Measurements from ENCODE around the gene PPP4R2.

PPP4R2 gene

DNA sequence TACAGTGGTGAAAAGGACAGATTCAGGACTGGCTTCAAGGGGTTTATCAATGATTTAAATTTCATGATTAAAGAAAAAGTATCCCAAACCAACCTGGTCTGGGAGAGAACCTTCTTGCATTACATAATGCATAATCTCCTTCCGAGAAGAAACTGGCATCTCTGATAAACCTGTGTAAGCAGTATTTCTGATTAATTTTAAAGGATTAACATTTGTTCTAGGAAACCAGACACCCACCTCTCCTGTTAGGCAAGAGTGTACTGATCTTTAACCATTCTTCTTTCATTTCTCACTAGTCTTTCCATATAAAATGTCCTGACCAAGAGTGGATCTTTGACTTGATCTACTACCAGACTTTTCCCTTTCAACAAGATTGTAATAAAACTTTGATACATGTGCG, 22.8 kb upstream of the PPP4R2 start:
- no peaks in the 10 kb centered on the region for H3K27me3 ChIP-seq (ENCODE audit: insufficient read depth, low read length)
- no peaks in the 10 kb centered on the region for H3K36me3 ChIP-seq (ENCODE audit: insufficient read depth, low read length)
- H3K4me3 ChIP-seq (ENCODE audit: low read depth, low read length, poor library complexity, severe bottlenecking), result no peak overlapping the region
- no peaks in the 10 kb centered on the region for H3K4me1 ChIP-seq (ENCODE audit: insufficient read depth, low read length, severe bottlenecking)
- H3K79me2 ChIP-seq (ENCODE audit: insufficient read depth, low read length), result no peaks in the 10 kb centered on the region
- H4K20me1 ChIP-seq (ENCODE audit: insufficient read depth, low read length), result no peaks in the 10 kb centered on the region
- no peaks in the 10 kb centered on the region for H3K9me2 ChIP-seq (ENCODE audit: low read depth, low read length)
- no peak overlapping the region for H3K4me2 ChIP-seq (ENCODE audit: low read length)
- no peaks in the 10 kb centered on the region for H3K9me3 ChIP-seq (ENCODE audit: low read length)
- H3K9ac ChIP-seq (ENCODE audit: low read length), result no peak overlapping the region
- no peak overlapping the region for H3K27ac ChIP-seq (ENCODE audit: low read depth, low read length, poor library complexity, severe bottlenecking)
- TF ChIP-seq EZH2 (IDR thresholded peaks at IDR 0.05; ENCODE audit: borderline replicate concordance, low read length) (no peak), CTCF (IDR thresholded peaks at IDR 0.05; ENCODE audit: low read length) (no peak)
- no peaks in the 10 kb centered on the region for H3F3A ChIP-seq (ENCODE audit: insufficient read depth, low read length)
- H2AFZ ChIP-seq (ENCODE audit: low read length), result no peak overlapping the region

DNA sequence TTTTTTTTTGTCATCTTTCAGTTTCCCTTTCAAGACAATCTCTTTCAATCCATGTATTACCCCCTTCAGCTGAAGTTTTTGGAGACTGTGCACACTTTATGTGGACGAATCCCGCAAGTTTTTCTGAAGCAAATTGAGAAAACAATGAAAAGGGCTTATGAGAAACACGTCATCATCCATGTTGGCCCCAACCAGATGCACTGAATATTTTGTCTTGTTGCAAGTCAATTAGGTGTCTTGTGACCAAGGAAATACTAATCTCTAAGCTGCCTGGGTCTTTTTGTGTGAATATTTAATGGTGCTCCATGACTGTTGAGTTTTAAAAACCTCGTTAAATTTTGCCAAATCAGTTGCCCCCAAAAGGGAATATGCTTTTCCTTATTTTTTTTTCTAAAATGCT, 21.7 kb upstream of the PPP4R2 start:
- H3K27me3 ChIP-seq (ENCODE audit: insufficient read depth, low read length), result no peaks in the 10 kb centered on the region
- H4K20me1 ChIP-seq (ENCODE audit: insufficient read depth, low read length), result no peaks in the 10 kb centered on the region
- no peak overlapping the region for H3K27ac ChIP-seq (ENCODE audit: low read depth, low read length, poor library complexity, severe bottlenecking)
- no peak for TF ChIP-seq EZH2 (IDR thresholded peaks at IDR 0.05; ENCODE audit: borderline replicate concordance, low read length)
- TF ChIP-seq CTCF (IDR thresholded peaks at IDR 0.05; ENCODE audit: low read length), result no peak
- no peaks in the 10 kb centered on the region for H3K4me1 ChIP-seq (ENCODE audit: insufficient read depth, low read length, severe bottlenecking)
- no peak overlapping the region for H3K4me2 ChIP-seq (ENCODE audit: low read length)
- H2AFZ ChIP-seq (ENCODE audit: low read length), result no peak overlapping the region
- H3K9me3 ChIP-seq (ENCODE audit: low read length), result no peaks in the 10 kb centered on the region
- H3K36me3 ChIP-seq (ENCODE audit: insufficient read depth, low read length), result no peaks in the 10 kb centered on the region
- no peaks in the 10 kb centered on the region for H3K79me2 ChIP-seq (ENCODE audit: insufficient read depth, low read length)
- H3K4me3 ChIP-seq (ENCODE audit: low read depth, low read length, poor library complexity, severe bottlenecking), result no peak overlapping the region
- no peaks in the 10 kb centered on the region for H3K9me2 ChIP-seq (ENCODE audit: low read depth, low read length)
- no peak overlapping the region for H3K9ac ChIP-seq (ENCODE audit: low read length)
- no peaks in the 10 kb centered on the region for H3F3A ChIP-seq (ENCODE audit: insufficient read depth, low read length)

DNA sequence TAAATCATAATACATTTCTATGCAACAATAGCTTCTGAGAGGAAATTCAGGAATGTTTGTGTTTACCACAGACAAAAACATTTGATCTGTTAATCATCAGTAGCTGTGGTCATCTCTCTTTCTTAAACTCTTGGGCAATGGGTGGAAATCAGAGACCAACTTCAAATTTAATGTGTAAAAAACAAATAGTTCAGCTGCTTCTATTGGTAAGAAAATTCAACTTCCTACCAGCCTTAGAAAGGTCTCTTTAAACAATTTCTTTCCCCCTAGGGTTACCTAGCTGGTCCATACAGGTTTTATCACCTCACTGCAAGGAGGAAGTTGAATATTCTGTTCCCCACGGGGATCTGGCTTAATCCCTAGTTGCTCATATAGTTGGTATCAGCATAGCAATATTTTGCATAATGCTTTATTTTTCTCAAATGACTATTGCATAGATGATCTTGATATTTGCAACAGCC, 20.3 kb upstream of the PPP4R2 start:
- H3K4me2 ChIP-seq (ENCODE audit: low read length), result no peak overlapping the region
- no peaks in the 10 kb centered on the region for H3K36me3 ChIP-seq (ENCODE audit: insufficient read depth, low read length)

More for the DNA sequence above, 20.3 kb upstream of the PPP4R2 start:
- Histone ChIP-seq H3K27me3 (ENCODE audit: insufficient read depth, low read length) (no peaks in the 10 kb centered on the region), H3K27ac (ENCODE audit: low read depth, low read length, poor library complexity, severe bottlenecking) (no peak overlapping the region), H3K9me3 (ENCODE audit: low read length) (no peaks in the 10 kb centered on the region), H3K79me2 (ENCODE audit: insufficient read depth, low read length) (no peaks in the 10 kb centered on the region), H2AFZ (ENCODE audit: low read length) (no peak overlapping the region), H3K9me2 (ENCODE audit: low read depth, low read length) (no peaks in the 10 kb centered on the region), H3K4me1 (ENCODE audit: insufficient read depth, low read length, severe bottlenecking) (no peaks in the 10 kb centered on the region), H3F3A (ENCODE audit: insufficient read depth, low read length) (no peaks in the 10 kb centered on the region), H4K20me1 (ENCODE audit: insufficient read depth, low read length) (no peaks in the 10 kb centered on the region), H3K9ac (ENCODE audit: low read length) (no peak overlapping the region), H3K4me3 (ENCODE audit: low read depth, low read length, poor library complexity, severe bottlenecking) (no peak overlapping the region)
- TF ChIP-seq CTCF (IDR thresholded peaks at IDR 0.05; ENCODE audit: low read length), result no peak
- no peak for TF ChIP-seq EZH2 (IDR thresholded peaks at IDR 0.05; ENCODE audit: borderline replicate concordance, low read length)
